HG03558 (cell line): ENCODE measurements around the gene RAMP2.
"Not testable (repeated sequence)": the region's sequence is repeated elsewhere in the genome, so short reads cannot be mapped to it uniquely, and the experiment has no call there.

Source experiments
- ATAC-seq: cut with Tn5 transposase; IDR thresholded peaks from one replicate; pipeline ENCODE4 v1.9.1; 2021; ENCODE audit warnings: moderate number of reproducible peaks; ENCODE audit not compliant: unreplicated experiment; ENCODE audit errors: extremely low read depth

The RAMP2 gene, protein sequence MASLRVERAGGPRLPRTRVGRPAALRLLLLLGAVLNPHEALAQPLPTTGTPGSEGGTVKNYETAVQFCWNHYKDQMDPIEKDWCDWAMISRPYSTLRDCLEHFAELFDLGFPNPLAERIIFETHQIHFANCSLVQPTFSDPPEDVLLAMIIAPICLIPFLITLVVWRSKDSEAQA

DNA sequence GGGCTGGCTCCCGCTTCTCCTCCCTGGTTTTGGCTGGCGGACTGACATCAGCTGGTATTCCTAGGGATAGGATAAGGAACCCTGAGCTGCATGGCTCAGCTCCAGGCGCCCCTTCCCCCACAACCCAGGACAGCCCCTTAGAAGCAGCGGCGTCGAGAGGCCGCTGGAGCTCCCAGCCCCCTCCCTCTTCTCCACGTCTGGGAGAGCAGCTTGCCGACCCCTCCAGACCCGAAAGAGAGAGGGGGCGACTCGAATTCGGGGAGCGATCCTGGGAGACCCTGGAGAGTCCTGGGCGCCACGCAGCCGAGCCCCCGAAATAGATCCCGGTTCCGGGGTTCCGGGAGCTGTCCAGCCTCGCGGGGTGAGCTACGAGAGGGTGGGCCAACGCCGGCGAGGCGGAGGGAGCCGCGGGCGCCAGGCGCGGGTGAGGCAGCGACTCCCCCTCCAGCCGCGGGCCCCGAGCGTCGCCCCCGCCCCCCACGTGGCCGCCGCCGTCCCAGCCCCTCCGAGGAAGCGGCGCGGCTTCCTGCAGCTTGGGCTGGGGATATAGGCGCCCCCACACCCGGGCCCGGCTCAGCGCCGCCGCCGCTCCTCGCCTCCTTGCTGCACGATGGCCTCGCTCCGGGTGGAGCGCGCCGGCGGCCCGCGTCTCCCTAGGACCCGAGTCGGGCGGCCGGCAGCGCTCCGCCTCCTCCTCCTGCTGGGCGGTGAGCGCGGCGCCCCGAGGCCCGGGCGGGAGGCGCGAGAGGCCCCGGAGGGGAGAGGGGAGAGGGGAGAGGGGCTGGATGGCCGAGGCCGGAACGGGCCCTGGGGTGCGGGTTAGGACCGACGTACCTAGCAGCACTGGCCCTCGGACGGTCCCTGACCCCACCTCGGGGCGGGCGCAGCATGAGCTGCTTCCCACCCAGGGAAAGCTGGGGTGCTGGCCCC, at the start of gene RAMP2:
Gene RAMP2, plus strand, starts transcription at position 576 of the 930 bp plus-strand sequence. Its CDS starts 35 bp downstream, at position 611.
- ATAC-seq, result no peak

DNA sequence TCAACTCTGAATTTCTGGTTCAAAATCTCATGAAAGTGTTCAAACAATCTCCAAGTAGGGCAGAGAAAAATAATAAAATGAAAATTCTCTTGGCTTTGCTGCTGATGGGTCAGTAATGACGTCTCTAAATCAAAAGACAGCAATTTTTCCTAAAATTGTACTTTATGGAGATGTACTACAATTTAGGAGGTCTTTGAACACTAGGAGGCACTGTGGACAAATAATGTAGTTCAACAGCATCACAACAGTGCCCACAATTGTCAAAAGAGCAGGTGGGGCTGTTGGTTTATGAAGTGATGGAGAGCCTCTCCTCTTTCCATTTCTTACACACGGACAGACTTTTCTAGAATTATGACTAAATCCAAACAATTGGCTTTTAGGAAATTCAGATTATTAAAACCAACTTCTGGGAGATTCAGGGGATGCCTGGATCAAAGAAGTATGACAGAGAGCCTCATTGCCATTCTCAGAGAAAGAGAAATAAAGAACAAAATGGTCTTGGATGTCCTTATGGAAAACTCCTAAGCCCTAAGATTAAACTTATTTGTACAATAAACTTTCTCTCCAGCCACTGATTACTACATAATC, 39.9 kb upstream of the RAMP2 start:
- no peak for ATAC-seq

DNA sequence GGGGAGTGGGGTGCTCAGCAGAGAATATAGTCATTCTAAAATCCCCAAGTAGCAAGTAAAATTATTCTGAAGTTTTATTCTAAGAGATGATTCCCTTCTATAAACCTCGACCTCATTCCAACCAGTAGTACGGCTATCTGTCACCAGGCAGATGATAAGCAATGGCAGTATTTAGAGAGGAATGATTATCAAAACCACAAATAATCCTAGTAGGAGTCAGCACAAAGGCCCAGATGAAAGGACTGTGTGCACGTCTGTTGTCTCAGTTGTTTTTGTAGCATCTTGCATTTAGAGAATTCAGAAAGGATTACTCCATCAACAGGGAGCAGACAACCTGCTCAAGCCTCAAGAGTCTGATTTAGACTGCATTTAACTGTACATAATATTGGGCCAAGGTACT, 37.4 kb upstream of the RAMP2 start:
- no peak for ATAC-seq

DNA sequence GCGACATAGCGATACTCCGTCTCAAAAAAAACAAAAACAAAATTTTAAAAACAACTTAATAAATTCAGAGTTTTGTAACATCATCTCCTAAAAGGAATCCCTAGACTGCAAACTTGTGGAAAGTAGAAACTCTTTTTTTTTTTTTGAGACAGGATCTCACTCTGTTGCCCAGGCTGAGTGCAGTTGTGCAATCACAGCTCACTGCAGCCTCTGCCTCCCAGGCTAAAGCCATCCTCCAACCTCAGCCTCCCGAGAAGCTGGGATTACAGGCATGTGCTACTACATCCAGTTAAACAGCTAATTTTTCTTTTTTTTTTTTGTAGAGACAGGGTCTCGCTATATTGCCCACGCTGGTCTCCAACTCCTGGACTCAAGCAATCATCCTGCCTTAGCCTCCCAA, 35.9 kb upstream of the RAMP2 start:
- no peak for ATAC-seq

DNA sequence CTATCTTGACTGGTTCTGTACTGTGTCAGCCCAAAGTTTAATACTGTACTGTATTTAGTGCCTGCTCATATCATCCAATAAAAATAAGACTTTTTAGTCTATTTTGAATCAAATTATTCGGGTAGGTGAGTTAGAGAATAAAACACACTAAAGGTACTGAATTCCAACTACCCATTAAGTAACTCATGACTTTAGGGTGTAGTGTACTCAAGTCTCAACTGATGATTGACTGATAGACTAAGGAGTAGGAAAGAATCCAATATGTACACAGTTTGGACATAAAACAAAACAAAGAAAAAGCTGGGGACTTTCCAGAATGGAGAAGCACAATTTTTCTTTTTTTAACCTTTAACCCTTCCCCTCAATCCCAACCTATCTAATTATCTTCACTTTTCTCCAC, 20.3 kb upstream of the RAMP2 start:
- no peak for ATAC-seq

DNA sequence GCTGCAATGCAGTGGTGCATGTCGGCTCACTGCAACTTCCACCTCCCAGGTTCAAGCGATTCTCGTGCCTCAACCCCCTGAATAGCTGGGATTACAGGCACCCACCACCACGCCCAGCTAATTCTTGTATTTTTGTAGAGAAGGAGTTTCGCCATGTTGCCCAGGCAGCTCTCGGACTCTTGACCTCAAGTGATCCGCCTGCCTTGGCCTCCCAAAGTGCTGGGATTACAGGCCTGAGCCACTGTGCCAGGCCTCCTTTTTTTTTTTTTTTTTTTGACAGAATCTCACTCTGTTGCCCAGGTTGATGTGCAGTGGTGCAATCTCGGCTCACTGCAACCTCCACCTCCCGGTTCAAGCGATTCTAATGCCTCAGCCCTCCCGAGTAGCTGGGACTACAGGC, 18.1 kb upstream of the RAMP2 start:
- not testable (repeated sequence) for ATAC-seq

DNA sequence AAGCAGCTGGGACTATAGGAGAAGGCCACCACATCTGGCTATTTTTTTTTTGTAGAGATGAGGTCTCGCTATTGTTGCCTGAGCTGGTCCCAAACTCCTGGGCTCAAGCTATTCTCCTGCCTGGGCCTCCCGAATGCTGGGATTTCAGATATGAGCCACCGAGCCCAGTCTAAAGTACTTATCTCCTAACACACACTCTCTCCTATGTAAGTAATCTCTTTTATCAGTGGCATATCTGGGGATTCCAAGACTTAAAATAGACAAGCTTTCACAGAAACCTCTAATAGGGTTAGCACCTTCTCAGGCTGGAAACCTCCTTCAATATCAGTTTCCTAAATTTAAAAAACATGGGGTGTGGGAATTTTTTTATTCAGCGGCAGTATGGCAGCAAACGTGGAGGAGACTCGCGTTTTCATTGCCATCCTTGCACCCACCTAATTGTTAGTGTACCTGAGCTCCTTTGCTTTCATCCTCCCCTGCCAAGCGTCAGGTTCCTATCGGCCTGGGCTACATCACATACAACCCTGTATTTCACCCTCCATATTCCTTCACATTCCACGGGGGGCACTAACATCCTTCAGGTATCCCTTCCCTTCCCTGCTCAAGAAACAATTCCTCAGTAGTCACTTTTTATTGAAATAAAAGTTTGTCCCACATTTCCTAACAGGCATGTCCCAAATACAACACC, 17.3 kb upstream of the RAMP2 start:
- ATAC-seq, result no peak

DNA sequence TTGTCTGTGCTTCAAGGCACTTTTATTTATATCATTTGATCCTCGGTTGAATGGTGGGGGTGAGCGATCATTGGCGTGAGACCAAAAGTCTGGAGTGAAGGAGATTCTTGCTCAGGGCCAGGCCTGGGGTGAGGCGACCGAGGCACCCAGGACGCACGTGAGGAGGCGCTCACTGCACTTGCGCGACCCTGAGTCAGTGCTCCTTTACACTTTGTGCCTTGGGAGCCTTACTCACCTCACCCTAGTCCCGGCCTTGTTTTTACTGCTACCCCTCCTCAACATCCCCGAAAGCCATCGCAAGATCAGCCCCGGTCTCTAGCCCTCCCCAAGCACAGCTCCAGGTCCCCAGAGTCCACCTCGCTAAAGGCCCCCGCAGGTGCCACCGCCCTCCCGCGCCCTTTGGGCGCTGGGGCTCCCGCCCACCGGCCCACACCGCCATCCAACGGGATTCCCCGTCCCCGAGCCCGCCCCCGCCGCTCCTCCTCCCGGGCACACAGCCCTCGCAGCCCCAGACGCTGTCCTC, 16.7 kb upstream of the RAMP2 start:
- no peak for ATAC-seq

DNA sequence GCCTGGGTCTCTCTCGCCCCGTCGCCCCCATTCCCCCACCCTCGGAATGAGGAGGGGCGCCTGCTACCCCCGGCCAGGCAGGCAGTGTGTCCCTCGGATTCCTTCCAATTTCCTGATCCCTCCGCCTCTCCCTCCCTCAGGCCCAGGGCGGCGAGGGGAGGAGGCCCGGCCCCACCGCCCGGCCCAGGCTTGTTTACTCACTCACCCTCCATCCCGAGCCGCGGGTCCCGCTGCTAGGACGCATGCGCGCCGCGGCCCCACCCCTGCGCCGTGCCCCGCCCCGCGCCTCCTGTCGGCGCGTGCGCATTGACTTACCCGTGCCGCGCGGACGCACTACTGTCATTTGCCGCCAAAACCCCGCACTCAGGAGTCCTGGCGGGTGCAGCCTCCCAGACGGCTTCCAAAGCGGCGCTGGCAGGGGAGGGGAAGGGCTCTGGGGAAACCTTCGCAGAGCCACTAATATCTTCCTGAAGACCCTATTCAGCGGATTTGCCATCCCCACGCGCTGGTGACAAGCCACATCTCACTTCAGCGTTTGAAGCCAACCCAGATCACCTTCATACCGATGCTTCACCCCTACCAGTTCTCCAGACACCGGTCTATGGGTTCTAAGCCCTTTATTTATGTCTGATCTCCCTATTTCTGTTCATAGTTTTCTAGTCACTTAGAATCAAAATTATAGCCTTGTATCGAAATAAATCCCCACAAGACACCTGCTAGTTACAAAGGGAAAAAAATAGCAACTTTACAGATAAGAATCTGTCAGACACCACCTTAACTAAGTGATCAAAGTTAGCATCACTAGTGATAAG, 16.0 kb upstream of the RAMP2 start, which contains the start of gene EZH1:
Gene EZH1, minus strand, starts transcription at position 235 of the 812 bp plus-strand sequence. CDS start 16,099 bp downstream, outside the sequence.
- no peak for ATAC-seq

DNA sequence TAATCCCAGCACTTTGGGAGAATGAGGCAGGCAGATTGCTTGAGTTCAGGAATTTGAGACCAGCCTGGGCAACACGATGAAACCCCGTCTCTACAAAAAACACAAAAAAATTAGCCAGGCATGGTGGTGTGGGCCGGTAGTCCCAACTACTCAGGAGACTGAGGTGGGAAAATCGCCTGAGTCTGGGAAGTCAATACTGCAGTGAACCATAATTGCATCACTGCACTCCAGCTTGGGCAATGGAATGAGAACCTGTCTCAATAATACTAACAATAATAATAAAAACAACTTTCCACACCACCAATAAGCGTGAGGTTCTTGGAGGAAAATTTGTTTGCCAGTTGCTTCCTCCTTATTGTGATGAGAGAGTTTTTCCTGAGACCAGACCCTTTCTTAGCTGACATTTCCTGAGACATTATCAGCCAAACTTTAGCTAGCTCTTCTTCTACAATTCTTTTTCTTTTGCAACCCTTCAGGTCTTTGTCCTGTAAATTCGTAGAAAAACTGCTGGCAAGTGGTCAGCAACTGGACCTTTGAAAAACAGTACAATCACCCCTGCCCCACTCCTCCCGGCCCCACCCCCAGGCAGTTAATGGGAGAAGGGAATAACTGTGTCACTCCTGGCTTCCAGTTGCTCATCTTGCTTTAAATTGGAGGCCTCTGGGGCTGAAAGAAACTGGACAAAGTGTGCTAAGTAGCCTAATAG, 12.7 kb upstream of the RAMP2 start:
- ATAC-seq, result no peak

DNA sequence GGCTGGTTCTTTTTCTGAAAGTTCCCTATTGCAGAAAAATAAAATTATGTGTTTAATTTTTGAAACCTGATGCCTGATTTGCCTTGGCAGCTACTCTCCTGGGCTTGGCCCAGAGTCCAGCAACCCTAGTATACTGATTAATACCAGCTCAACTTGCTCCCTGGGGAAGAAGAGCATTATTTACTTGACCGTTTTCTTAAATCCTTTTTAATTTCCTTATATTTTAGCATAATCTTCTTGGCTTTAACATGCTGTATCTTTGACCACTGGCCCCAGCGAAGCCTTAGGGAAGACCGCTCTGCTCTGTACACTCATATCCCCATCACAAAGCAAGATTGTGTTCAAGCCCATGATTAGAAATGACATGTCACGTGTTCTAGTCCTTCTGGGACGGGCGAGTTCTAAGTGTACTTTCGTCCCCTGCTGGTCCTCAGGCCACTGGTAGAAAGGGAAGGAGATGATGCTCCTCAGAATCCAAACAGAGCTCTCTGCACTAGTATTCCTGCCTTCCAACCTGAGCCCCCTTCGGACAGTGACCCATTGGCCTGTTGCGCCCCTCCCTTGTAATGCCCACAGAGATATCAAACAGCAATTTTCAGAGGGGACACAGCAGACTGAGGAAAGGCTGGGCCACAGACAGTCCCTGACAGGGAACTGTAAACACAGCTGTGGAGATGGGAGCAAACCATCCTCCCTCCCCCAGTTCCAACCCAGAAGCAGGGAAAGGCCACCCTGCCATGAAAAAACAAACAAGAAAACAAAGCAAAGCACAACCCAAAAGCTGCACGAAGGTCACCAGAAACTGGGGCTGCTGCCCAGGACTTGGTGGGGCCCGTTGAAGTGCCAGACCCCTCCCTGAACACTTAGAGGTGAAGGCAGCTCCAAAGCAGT, 11.9 kb upstream of the RAMP2 start:
- no peak for ATAC-seq

DNA sequence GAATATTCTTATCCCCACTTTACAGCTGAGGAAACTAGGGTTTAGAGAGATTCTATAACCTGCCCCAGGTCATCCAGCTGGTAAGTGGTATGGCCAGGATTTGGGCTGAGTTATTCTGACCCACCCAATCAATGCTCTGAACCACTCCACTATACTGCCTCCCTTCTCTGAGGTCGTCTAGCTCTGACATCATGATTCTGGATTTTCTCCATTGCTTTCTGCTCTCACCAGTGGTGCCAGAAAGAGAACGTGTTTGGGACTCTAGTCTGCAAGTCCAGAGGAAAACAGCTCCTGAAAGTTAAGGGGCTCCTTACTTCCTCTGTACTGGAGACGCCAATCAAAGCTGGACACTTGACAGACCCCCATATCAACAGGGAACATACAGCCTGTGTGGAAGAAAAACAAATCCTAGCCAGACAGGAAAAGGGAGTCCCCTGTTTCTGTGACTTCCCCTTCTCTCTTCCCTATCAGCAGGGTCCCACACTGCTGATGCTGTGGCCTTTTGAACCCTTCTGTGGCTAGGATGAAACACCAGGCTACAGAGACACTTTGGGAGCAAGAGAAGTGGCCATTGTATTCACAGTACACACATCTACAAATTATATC, 10.2 kb upstream of the RAMP2 start:
- no peak for ATAC-seq

DNA sequence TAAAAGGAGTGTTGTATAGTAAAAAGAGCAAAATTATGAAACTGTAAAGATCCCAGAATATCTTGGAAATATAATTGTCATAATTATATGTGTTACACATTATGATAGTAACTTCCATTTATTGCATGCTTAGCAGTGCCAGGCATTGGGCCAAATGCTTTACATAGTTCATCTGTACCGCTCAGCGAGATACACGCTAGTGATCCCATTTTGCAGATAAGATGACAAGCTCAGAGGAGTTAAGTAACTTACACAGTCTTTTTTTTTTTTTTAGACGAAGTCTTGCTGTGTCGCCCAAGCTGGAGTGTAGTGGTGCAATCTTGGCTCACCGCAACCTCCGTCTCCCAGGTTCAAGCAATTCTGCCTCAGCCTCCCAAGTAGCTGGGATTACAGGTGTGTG, 9.4 kb upstream of the RAMP2 start:
- ATAC-seq, result no peak

DNA sequence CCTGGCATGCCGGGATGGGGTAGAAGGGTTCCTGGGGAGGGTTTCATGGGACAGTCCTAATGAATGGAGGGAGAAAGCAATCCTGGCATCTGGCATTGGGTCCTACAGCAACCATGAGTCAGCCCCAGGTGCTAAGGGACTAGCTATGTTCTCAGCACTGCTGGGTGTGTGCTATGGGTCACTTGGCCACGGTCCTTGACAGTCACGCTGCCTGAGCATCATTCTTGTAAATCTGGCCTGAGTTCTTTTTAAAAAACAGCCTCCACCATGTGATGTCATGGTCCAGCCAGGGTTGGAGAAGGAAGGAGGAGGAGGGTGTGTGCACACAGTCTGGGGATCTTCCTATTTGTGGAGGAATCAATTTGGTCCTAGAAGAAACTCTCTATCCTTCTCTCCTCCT, 6.2 kb upstream of the RAMP2 start:
- no peak for ATAC-seq

DNA sequence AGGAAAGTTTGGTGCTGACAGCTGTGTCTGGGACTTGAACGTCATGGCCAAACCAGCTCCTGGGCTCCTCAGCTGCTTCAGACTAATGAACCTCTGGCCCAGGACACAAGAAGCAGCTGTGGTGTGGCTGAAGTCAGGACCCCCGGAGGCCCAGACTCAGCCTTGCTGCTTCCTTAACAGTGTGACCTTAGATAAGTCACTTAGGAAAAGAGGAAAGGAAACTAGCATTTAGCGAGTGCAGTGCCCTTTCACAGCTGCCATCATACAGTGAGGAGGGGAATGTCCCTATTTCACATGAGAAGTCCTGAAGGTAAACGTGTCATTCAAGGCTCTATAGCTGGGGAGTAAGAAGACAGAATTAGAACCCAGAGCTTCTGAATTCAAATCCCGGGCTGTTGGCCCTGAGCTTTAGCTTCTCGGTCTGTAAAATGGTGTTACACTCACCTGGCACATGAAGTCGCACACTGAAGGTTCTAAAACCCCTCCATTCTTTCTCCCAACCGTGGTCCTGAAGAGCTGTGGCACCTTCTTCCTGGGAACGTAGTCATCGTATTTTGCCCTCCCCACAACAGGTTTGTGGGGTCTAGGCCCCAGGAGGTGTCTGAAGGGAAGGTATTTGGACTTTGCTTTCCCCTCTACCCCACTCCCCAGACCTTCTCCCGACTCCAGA, 910 bp upstream of the RAMP2 start:
- no peak for ATAC-seq

DNA sequence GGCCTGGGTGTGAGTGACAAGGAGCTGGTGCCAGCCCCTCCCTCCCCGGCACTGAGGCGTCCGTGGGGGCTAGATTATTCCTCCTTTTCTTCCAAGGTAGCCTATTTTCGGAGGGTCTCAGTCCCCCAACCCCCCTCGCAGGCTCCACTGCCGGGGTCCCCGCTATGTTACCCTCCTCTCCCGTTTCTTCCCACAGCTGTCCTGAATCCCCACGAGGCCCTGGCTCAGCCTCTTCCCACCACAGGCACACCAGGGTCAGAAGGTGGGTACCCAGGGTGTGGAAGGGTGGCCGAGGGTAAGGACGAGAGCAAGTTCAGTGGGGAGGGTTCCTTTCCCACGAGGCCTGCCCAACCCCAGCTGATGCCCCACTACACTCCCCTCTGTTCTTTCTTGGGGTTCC, 611 bp downstream of the RAMP2 start:
- ATAC-seq, result no peak

DNA sequence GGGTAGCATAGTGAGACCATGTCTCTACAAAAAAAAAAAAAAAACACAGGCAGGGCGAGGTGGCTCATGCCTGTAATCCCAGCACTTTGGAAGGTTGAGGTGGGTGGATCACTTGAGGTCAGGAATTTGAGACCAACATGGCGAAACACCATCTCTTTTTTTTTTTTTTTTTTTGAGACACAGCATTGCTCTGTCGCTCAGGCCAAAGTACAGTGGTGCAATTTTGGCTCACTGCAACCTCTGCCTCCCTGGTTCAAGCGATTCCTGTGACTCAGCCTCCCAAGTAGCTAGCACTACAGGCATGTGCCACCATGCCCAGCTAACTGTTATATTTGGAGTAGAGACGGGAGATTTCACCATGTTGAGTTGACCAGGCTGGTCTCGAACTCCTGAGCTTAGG, 5.1 kb downstream of the RAMP2 start:
- no peak for ATAC-seq
